HepG2 (cell line): ENCODE results near the gene ZFHX3. TPM values are rescaled to one million over a fixed set of nuclear protein-coding genes. Genes with fewer than 3 reads are reported as not detected.

Experiments
- ATAC-seq: fragments of 200-7000 bp; cut with Tn5 transposase; 3 replicates; pipeline ENCODE4 v1.9.1; 2020; ENCODE audit warnings: mild to moderate bottlenecking, moderate library complexity
- BruUV-seq: library from RNA; stranded (reverse); fragments of 400-500 nt; replicated peaks from 2 replicates; lab custom pipeline; 2021; lab: Mats Ljungman, UMichigan
- CTCF ChIA-PET: fragments of 300-600 bp; formaldehyde crosslinking; extraction: SDS; loops from one replicate; lab custom pipeline; 2021; ENCODE audit warnings: low total read pairs, inconsistent platforms, low intra/inter-chr PET ratio; lab: Yijun Ruan, JAX
- POLR2A ChIA-PET: fragments of 350-600 bp; sonication (Branson Sonifier 250); formaldehyde crosslinking; loops from one replicate; lab custom pipeline; 2020; ENCODE audit warnings: antibody characterized with exemption, inconsistent platforms; lab: Yijun Ruan, JAX
- DNase-seq: peaks from one replicate; pipeline ENCODE4 v3.0.0-alpha.2; 2015; ENCODE audit warnings: low spot score
- FAIRE-seq: peaks from 3 replicates; lab custom pipeline; 2011; peaks lifted over from hg19 to GRCh38; lab: Jason Lieb, UNC
- H2AFZ ChIP-seq: one replicate; pipeline ENCODE4 v1.6.1; 2011; ENCODE audit warnings: low read length, inconsistent platforms
- H3K27ac ChIP-seq: fragments of 300-600 bp; 3 replicates; pipeline ENCODE4 v1.8.0; 2011; ENCODE audit warnings: mixed run types, mild to moderate bottlenecking, mixed read lengths, low read length, inconsistent platforms; ENCODE audit not compliant: insufficient read depth; ENCODE audit errors: extremely low read length
- H3K27me3 ChIP-seq, 2 experiments: fragments of 200-600 bp in 1 of 2; 2 replicates in 1 of 2; 3 replicates in 1 of 2; pipeline versions ENCODE4 v1.6.0 to v1.8.0; 2011; ENCODE audit warnings: low read length in 2 of 2, mild to moderate bottlenecking in 2 of 2, moderate library complexity in 2 of 2, inconsistent platforms in 1 of 2; ENCODE audit not compliant: insufficient read depth in 2 of 2, control insufficient read depth in 1 of 2
- H3K36me3 ChIP-seq, 2 experiments: fragments of 200-600 bp in 1 of 2; replicated peaks in 1 of 2; 2 replicates in 1 of 2; 3 replicates in 1 of 2; pipeline versions ENCODE4 v1.5.1 to v1.8.0; 2011; ENCODE audit warnings: low read length in 2 of 2, inconsistent platforms in 1 of 2; ENCODE audit not compliant: insufficient read depth in 2 of 2, control insufficient read depth in 1 of 2
- H3K4me1 ChIP-seq: 2 replicates; pipeline ENCODE4 v1.5.1; 2012; ENCODE audit warnings: low read length, inconsistent platforms; ENCODE audit not compliant: insufficient read depth
- H3K4me2 ChIP-seq: 2 replicates; pipeline ENCODE4 v1.6.0; 2011; ENCODE audit warnings: low read depth, low read length, inconsistent platforms
- H3K4me3 ChIP-seq, 3 experiments: fragments of 200-600 bp in 1 of 3; sonication (generic), shearing (Covaris generic) in 1 of 3; replicated peaks in 1 of 3; 2 replicates each; pipeline ENCODE4 v1.5.1; 2011 to 2016; ENCODE audit warnings: low read length in 3 of 3, inconsistent platforms in 2 of 3, low read depth in 2 of 3, mild to moderate bottlenecking in 2 of 3, control low read depth in 1 of 3, mixed read lengths in 1 of 3; ENCODE audit not compliant: insufficient read depth in 1 of 3
- H3K79me2 ChIP-seq: one replicate; pipeline ENCODE4 v1.6.1; 2011; ENCODE audit warnings: low read length, inconsistent platforms; ENCODE audit not compliant: insufficient read depth
- H3K9ac ChIP-seq: 2 replicates; pipeline ENCODE4 v1.6.0; 2011; ENCODE audit warnings: mild to moderate bottlenecking, low read depth, low read length, inconsistent platforms; ENCODE audit not compliant: insufficient read depth
- H3K9me3 ChIP-seq: 2 replicates; pipeline ENCODE4 v1.5.1; 2012; ENCODE audit warnings: mild to moderate bottlenecking, low read length
- H4K20me1 ChIP-seq: 2 replicates; pipeline ENCODE4 v1.6.0; 2011; ENCODE audit warnings: inconsistent platforms, mild to moderate bottlenecking, low read length, moderate library complexity; ENCODE audit not compliant: insufficient read depth
- ISX ChIP-seq: sonication (generic); formaldehyde crosslinking; conservative IDR thresholded peaks from 2 replicates; pipeline ENCODE4 v1.5.0; 2020; ENCODE audit warnings: missing genetic modification reagents
- NFAT5 ChIP-seq: sonication (generic); formaldehyde crosslinking; IDR thresholded peaks from 2 replicates; pipeline ENCODE4 v1.4.0; 2020; ENCODE audit warnings: missing genetic modification reagents
- PRDM15 ChIP-seq: sonication (generic); formaldehyde crosslinking; IDR thresholded peaks from 2 replicates; pipeline ENCODE4 v1.4.0; 2020; ENCODE audit warnings: missing genetic modification reagents
- REST ChIP-seq, 2 experiments: IDR thresholded peaks; 2 replicates each; pipeline ENCODE4 v1.6.1; 2011 to 2012; ENCODE audit warnings: low read length in 2 of 2, borderline replicate concordance in 1 of 2, low read depth in 1 of 2, mild to moderate bottlenecking in 1 of 2, moderate library complexity in 1 of 2
- ZNF317 ChIP-seq: sonication (generic); formaldehyde crosslinking; IDR thresholded peaks from 2 replicates; pipeline ENCODE4 v1.5.0; 2020; ENCODE audit warnings: mild to moderate bottlenecking, missing genetic modification reagents
- ZNF558 ChIP-seq: sonication (generic); formaldehyde crosslinking; IDR thresholded peaks from 2 replicates; pipeline ENCODE4 v1.9.0; 2022; ENCODE audit warnings: mild to moderate bottlenecking, missing genetic modification reagents, borderline replicate concordance
- WGBS: methylation state at CpG from one replicate; pipeline ENCODE4 v1.1.6; 2017; ENCODE audit warnings: low lambda C conversion rate; 5-methylcytosine and 5-hydroxymethylcytosine counted together
- in situ Hi-C: cut with HindIII; loops from 2 replicates; pipeline ENCODE4 v1.10.0; 2017; ENCODE audit warnings: low pct_unique_long_range_greater_than_20kb; ENCODE audit not compliant: extremely low pct_ligation_motif_present
- intact Hi-C: fragments of 100-400 bp; cut with micrococcal nuclease; formaldehyde crosslinking; loops from one replicate; pipeline ENCODE4 v1.10.0; 2022; ENCODE audit not compliant: unreplicated experiment
- polyA plus RNA-seq, 8 experiments: library from polyadenylated mRNA; depleted of rRNA in 3 of 8; stranded (reverse) in 7 of 8; unstranded in 1 of 8; fragments of >200 nt; fragmentation: Illumina TruSeq in 4 of 8; extraction: Trizol in 4 of 8; gene quantifications; 2 replicates each; pipeline versions ENCODE4 v1.2.1 to v1.2.3, GENCODE V29; 2011 to 2016; ENCODE audit warnings: low read depth in 4 of 8, missing spikeins in 1 of 8, mixed read lengths in 1 of 8; ENCODE audit not compliant: insufficient read depth in 1 of 8
- total RNA-seq, 5 experiments: library from RNA; depleted of rRNA; stranded (reverse); fragments of >200 nt; fragmentation: Illumina TruSeq; extraction: Trizol; gene quantifications; 2 replicates each; pipeline ENCODE4 v1.2.3, GENCODE V29; 2016; ENCODE audit warnings: low read depth in 1 of 5
- TF ChIP-seq, protein P1 (sequence below): sonication (generic); formaldehyde crosslinking; IDR thresholded peaks from 2 replicates; pipeline ENCODE4 v1.4.0; 2020; ENCODE audit warnings: missing genetic modification reagents

The ZFHX3 gene
- total and polyA plus RNA-seq, 2 of the 13 experiments (the other 11 are each of a cell fraction or from before 2014, with no cell fraction given) = 5.0 to 6.0 TPM

DNA sequence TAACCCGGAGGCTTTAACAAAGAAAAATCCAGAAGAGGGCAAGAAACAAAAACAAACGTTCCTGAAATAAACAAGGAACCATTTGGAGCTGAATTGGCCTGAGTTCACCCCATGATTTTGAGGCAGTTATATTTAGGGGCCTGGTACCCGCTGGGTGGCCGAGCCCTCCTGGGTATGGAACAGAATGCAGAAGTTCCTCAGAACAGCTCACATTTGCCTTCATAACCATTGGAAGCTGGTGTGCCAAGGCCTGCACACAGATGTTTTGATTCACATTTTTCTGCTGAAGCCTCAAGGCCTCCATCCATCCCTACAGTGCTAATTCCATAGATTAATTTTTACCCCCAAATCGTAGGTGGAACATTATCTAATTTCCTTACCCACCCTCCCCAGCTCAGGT is 3.3 kb upstream of the ZFHX3 start:
- Histone ChIP-seq H3K4me1 (peaks cover 82% of the 10 kb centered on the region), H3K4me2 (peak overlapping the region; percentile 98), H3K27ac (peak overlapping the region; percentile 89), H4K20me1 (no peaks in the 10 kb centered on the region), H3K36me3 (no peaks in the 10 kb centered on the region), H2AFZ (no peak overlapping the region), H3K27me3 (no peaks in the 10 kb centered on the region; a peak in 2 of 5 replicates), H3K4me3 (peak overlapping the region in 1 of 3 experiments; percentile 55; a peak in 2 of 6 replicates), H3K9me3 (no peaks in the 10 kb centered on the region), H3K79me2 (peaks cover 93% of the 10 kb centered on the region), H3K9ac (peak overlapping the region; percentile 92; the same call in 1 of the 2 replicates)
- DNase-seq = no peak
- FAIRE-seq = no peak
- POLR2A ChIA-PET = interaction anchor here (0.6 to 5.4 kb wide), 7 partner anchors 9 to 174 kb away, joined by 3 to 49 read pairs (median 4); no protein-coding TSS in a partner anchor
- 57% methylated on average over 5 of the region's 5 CpGs for WGBS
- no peak for ATAC-seq
- TF ChIP-seq PRDM15 (CRISPR knock-in tag) (no peak), REST (IDR thresholded peaks at IDR 0.05; ENCODE audit: borderline replicate concordance in 1 of 2, low read depth in 1 of 2, low read length in 2 of 2) (no peak), NFAT5 (CRISPR knock-in tag) (no peak), ZNF558 (CRISPR knock-in tag) (0 out of 2 replicates have a peak, but pooled peaks have one; percentile 1), ISX (no peak), ZNF317 (CRISPR knock-in tag) (0 out of 2 replicates have a peak, but pooled peaks have one; percentile 10)
- TF ChIP-seq, protein P1, sequence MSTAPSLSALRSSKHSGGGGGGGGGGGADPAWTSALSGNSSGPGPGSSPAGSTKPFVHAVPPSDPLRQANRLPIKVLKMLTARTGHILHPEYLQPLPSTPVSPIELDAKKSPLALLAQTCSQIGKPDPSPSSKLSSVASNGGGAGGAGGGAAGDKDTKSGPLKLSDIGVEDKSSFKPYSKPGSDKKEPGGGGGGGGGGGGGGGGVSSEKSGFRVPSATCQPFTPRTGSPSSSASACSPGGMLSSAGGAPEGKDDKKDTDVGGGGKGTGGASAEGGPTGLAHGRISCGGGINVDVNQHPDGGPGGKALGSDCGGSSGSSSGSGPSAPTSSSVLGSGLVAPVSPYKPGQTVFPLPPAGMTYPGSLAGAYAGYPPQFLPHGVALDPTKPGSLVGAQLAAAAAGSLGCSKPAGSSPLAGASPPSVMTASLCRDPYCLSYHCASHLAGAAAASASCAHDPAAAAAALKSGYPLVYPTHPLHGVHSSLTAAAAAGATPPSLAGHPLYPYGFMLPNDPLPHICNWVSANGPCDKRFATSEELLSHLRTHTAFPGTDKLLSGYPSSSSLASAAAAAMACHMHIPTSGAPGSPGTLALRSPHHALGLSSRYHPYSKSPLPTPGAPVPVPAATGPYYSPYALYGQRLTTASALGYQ (CRISPR knock-in tag) = 0 out of 2 replicates have a peak, but pooled peaks have one; percentile 1
- no TSS peak for BruUV-seq
- CTCF ChIA-PET = no interaction called here
- in situ Hi-C loops (no loop called here), intact Hi-C loops (loop anchor here (1.0 kb wide), 1 partner anchor 126 kb away; no protein-coding TSS in a partner anchor)
